ENCODE results near the gene PCCA.

DNA sequence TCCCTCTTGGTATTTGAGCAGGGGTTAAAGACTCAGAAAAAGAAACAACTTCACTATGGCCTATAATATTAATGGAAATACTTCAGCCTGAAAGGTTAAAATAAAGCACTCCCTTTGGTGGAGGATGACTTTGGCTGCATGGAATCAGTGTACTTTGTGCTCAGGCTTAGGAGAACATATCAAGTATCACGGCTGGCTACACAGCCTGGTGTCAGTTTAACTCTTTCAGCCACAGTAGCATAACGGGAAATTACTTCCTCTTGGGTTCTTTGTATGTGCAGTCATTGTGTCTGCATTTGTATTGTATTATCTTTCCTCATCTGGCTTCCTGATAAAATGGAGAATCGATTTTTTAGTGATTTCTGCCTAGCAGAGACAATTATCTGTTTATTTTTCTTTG, 260.7 kb downstream of the PCCA start:
- TF ChIP-seq, protein P1, sequence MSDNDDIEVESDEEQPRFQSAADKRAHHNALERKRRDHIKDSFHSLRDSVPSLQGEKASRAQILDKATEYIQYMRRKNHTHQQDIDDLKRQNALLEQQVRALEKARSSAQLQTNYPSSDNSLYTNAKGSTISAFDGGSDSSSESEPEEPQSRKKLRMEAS (IDR thresholded peaks at IDR 0.05; ENCODE audit: insufficient read depth, insufficient read length): no peak
- TF ChIP-seq, protein P2, sequence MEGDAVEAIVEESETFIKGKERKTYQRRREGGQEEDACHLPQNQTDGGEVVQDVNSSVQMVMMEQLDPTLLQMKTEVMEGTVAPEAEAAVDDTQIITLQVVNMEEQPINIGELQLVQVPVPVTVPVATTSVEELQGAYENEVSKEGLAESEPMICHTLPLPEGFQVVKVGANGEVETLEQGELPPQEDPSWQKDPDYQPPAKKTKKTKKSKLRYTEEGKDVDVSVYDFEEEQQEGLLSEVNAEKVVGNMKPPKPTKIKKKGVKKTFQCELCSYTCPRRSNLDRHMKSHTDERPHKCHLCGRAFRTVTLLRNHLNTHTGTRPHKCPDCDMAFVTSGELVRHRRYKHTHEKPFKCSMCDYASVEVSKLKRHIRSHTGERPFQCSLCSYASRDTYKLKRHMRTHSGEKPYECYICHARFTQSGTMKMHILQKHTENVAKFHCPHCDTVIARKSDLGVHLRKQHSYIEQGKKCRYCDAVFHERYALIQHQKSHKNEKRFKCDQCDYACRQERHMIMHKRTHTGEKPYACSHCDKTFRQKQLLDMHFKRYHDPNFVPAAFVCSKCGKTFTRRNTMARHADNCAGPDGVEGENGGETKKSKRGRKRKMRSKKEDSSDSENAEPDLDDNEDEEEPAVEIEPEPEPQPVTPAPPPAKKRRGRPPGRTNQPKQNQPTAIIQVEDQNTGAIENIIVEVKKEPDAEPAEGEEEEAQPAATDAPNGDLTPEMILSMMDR (IDR thresholded peaks at IDR 0.05; ENCODE audit: extremely low read depth in 1 of 2, insufficient read depth in 1 of 2, low read depth in 1 of 2, low read length in 2 of 2): no peak
